AG09319 (cell line): Measurements from ENCODE around the gene CFDP1.

Source experiments
- DNase-seq: peaks from one replicate; pipeline ENCODE4 v3.0.0-alpha.2; 2010; ENCODE audit warnings: low read depth; ENCODE audit errors: extremely low read depth
- TF ChIP-seq, protein P1 (sequence below): IDR thresholded peaks from 2 replicates; pipeline ENCODE4 v1.5.1; 2011; ENCODE audit warnings: low read depth, mild to moderate bottlenecking, inconsistent platforms, low read length, moderate library complexity

Gene CFDP1

GRCh38 chr16:75249441-75249840 is 183.9 kb downstream of the CFDP1 start:
- TF ChIP-seq, protein P1, sequence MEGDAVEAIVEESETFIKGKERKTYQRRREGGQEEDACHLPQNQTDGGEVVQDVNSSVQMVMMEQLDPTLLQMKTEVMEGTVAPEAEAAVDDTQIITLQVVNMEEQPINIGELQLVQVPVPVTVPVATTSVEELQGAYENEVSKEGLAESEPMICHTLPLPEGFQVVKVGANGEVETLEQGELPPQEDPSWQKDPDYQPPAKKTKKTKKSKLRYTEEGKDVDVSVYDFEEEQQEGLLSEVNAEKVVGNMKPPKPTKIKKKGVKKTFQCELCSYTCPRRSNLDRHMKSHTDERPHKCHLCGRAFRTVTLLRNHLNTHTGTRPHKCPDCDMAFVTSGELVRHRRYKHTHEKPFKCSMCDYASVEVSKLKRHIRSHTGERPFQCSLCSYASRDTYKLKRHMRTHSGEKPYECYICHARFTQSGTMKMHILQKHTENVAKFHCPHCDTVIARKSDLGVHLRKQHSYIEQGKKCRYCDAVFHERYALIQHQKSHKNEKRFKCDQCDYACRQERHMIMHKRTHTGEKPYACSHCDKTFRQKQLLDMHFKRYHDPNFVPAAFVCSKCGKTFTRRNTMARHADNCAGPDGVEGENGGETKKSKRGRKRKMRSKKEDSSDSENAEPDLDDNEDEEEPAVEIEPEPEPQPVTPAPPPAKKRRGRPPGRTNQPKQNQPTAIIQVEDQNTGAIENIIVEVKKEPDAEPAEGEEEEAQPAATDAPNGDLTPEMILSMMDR = no peak
- DNase-seq = no peak

GRCh38 chr16:75248536-75249380 is 184.5 kb downstream of the CFDP1 start:
- DNase-seq = no peak
- TF ChIP-seq, protein P1 = no peak

DNA sequence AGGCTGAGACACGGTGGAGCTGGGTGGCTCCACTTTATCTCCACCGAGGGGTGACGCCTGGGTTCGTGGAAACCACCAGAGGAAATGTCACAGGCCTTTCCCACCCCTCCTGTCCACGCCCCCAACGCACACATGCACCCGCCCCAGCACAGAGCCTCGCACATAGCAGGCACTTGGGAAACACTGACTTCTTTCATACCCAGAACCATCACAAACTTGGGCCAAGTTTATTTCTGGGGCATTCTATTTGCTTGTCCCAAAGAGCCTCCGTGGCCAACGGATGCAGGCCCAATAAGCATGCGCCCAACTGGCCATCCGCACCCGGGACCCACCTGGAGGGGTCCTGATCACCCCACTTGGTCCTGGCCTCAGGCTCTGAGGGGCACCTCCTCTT is 185.2 kb downstream of the CFDP1 start:
- no peak for DNase-seq
- TF ChIP-seq, protein P1 = no peak

- TF ChIP-seq, protein P1 = no peak
- DNase-seq = no peak
Observed at GRCh38 chr16:75247249-75247648, 186.1 kb downstream of the CFDP1 start.

- no peak for DNase-seq
- TF ChIP-seq, protein P1 = no peak
Observed at GRCh38 chr16:75246504-75247205, 186.6 kb downstream of the CFDP1 start.

- DNase-seq = peak; percentile 87
- TF ChIP-seq, protein P1 = no peak
Observed at GRCh38 chr16:75244844-75245758, 188.2 kb downstream of the CFDP1 start.
